Measurements from ENCODE around the gene PLXNC1.

The PLXNC1 gene

DNA sequence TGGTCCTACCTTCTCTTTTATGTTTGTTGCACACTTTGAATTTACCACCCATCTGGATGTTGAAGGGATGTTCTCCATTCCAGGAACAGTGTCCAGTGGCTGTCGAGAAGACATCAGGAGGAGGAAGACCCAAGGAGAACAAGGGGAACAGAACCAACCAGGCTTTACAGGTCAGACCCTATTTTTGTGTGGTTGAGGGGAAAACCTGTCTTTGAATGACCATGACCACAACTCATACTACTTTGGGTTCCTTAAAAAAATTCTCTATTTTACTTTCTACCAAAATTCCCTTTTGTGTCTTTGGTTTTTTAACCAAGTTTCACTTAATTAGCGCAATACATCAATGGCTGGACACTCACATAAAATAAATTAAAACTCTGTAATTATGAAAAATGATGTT is 78.7 kb downstream of the PLXNC1 start:
- in situ Hi-C loops (cut with HindIII; ENCODE audit: low sequenced_read_pairs) = no loop called here

DNA sequence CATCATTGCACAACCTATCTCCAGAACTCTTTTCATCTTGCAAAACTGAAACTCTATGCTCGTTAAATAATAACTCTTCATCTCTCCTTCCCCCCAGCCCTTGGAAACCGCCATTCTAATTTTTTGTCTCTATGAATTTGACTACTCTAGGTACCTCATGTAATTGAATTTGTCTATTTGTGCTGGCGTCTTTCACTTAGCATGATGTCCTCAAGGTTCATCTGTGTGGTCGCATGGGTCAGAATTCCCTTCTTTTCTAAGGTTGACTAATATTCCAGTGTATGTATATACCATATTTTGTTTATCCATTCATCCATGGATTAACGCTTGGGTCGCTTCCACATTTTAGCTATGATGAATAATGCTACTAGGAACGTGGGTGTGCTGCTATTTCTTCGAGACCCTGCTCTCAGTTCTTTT is 80.1 kb downstream of the PLXNC1 start:
- in situ Hi-C loops (cut with HindIII; ENCODE audit: low sequenced_read_pairs) = no loop called here

DNA sequence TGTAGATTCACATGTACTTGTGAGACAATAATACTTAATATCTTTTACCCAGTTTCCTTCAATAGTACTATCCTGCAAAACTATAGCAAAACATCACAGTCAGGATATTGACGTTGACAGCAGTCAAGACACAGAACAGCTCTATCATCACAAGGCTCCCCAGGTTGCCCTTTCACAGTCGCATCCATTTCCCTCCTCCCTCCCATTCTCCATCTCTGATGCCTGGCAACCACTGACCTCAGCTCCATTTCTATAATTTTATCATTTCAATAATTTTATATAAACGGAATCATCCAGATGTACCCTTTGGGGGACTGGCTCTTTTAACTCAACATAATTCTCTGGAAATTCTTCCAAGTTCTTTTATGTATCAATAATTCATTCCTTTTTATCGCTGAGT is 81.5 kb downstream of the PLXNC1 start:
- in situ Hi-C loops (cut with HindIII; ENCODE audit: low sequenced_read_pairs) = no loop called here

DNA sequence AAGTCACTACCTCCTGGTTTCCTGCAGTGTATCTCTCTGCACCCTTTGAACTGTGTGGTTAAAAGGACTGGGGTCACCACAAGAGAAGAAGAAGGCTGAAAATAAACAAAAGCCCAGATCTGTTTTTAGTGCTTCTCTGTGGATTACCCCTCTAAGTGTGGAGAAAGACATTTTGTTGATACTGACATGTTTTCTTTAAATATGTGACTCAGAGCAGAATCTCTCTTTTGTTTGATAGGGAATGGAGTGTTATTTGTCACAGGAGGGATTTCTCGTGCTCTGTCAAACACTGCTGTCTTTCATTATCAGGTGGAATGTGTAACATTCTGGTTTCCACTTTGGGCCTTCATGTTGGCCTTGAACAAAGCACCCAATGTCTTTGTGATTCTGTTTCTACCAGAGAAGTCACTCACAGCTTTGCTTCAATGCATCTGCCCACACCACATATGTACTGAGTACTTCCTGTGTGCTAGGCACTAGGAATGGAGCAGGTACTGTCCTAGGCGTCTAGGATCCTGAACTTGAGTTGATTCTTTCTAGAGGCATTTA is 82.1 kb downstream of the PLXNC1 start:
- in situ Hi-C loops (cut with HindIII; ENCODE audit: low sequenced_read_pairs) = no loop called here

DNA sequence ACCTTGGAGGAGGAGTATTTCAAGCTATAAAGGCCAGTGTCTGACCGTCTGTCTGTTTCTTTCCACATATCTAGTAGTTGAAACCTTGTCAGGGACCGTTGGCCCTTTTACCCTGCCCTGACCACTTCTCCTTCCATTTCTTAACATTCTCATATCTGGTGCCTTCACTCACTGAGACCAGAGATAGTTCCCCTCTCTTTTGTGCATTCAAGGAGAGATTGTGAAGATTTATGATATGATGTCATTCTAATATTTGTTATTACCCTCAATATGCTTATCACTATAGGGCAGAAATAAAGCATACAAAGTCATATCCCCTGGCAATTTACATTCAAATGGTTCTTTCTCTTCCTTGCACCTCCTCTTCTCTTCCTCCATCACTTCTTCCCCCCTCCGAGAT is 83.3 kb downstream of the PLXNC1 start:
- in situ Hi-C loops (cut with HindIII; ENCODE audit: low sequenced_read_pairs) = no loop called here

DNA sequence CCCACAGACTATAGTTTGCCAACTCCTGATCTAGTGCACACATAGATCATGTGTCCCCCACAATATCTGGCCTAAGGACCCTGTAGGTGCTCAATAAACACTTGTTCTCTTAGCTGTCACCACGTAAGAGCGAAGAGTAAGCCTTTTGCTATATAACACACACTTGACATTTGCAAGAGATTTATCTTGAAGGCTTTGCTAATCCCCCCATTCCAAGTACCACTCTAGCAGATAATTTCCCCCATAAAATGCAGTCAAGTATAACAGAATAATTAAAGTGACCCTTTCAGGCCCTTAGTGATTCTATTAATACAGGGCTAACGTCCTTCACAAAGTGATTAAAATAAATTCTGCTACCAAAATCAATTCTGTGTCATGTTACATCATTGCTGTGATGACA is 87.5 kb downstream of the PLXNC1 start:
- in situ Hi-C loops (cut with HindIII; ENCODE audit: low sequenced_read_pairs) = no loop called here

DNA sequence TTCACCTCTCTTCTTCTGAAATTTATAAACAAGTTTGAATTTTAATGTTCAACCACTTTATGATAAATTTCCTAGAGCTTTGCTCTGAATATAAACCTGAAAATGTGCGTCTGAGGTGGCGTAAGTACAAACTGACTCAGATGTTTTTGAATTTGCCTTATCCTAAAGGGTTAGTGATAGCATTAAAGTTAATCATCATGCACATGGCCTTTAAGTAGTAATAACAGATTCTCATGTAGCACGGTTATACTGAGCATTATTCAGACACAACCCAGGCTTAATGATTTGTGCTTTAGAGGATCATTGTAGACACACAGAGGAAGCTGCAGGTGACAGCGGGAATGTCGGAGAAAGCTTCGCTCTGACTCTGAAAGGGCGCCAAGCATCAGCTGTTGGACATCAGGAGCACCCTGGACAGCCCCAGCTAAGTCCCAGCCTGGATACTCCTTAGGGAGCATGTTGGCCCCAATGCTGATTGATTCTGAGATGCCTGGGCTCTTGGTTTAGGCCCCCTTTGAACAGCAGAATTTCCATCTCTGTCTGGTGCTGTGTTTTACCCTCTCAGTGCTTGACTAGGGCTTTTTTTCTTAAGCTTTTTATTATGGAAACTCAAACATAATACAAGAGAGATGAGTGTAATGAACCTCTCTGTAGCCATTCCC is 91.1 kb downstream of the PLXNC1 start:
- in situ Hi-C loops (cut with HindIII; ENCODE audit: low sequenced_read_pairs) = no loop called here

DNA sequence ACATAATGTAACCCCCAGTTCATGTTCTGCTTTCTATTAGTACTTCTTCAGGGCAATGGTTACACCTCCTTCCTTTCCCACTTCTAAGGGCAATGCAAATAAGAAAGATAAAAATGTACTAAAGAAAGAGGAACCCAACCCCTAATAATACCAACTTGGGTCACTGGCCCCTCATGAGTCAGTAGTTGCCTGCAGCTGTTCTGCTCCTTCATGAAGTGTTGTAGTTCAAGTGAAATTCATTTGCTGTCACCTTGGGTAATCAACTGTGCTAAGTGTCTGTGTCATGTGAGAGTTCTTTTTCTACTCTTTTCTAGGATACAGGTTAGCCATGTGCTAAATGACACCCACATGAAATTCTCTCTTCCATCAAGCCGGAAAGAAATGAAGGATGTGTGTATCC is 91.8 kb downstream of the PLXNC1 start:
- in situ Hi-C loops (cut with HindIII; ENCODE audit: low sequenced_read_pairs) = no loop called here

DNA sequence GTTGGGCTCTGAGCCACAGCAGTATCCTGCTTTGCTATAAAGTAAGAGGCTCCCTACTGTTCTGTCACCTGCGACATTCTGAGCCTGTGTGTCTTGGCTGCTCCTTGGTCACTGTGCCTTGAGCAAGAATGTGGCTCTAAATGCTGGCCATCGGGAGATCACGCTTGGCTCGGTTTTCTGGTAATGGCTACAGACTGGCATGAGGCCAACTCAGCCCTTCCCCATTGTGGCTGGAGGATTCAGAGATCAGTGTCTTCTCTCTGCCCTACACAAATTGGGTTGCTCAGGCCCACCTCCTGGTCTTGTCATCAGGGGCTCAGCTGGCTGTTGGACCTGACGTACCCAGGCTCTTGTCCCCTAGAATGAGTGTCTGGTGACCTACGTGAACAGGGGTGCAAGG is 94.5 kb downstream of the PLXNC1 start:
- in situ Hi-C loops (cut with HindIII; ENCODE audit: low sequenced_read_pairs) = no loop called here

DNA sequence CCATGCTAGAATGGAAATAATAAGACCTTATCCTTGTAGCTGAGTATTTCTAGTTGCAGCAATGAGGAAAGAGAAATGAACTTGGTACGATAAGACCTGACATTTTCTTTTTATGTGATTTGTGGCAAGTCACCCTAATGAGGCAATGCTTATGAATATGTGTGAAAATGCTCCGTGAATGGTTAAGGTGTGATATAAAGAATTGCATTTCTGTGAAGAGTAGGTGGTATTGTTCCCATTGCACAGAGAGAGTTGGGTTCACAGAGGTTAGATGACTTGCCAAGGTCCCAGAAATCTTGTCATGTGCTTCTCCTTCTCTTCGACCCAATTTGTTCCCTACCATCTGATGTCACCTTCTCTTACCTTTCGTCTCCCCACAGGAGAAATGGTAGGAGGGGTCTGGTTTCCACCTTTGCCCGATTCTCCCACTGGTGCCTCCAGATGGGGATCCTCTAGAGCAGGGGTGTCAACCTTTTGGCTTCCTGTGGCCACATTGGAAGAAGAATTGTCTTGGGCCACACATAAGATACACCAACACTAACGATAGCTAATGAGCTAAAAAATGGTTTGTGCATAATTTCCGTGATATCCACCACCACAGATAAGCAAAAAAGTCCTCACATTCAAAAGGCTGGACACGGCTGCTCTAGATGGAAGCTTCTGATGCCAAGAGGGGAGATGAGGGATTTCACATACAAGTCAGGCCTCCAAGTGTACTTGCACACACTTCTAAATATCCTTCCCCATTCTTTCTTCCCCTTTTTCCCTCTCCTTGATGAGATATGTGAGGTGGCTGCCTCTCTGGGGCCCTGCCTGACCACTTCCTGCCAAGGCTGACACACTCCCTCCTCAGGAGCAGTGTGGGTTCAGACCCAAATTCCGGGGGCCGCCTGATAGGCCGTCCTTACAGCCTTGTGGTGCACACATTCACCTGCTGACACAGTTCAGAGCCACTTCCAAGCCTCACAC is 96.1 kb downstream of the PLXNC1 start:
- in situ Hi-C loops (cut with HindIII; ENCODE audit: low sequenced_read_pairs) = no loop called here

DNA sequence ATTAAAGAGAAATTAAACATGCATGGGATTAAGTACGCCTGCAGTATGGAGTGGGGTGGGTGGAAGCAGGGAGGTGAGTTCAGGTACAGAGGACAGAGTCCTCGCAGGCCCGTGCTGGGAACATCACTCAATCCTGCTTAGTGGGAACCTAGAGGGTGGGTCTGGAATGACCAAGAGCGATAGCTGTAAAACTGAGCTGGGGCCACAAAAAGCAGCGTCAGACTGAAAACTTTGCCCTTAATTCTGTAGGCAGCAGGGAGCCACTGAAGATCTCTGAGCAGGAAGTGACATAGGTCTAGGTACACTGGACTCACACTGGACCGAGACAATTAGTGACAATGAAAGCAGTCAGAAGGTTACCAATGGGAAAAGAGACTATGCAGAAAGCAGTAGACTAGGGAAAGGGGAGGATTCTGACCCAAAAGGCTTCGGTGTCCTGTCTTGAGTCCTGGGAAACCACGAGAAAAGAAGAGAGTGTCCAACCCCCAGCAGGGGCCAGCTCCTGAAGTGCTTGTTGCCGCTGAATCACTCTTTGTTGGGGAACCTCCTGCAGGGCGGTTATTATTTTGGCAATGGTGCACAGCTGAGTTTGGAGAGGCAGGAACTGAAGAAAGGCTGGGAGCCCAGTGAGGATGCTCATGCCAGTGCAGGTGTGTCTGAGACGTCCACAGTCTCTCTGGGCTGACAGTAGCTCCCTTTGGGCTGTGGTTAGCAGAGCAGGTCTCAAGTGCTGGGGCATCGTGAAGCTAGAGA is 97.4 kb downstream of the PLXNC1 start:
- in situ Hi-C loops (cut with HindIII; ENCODE audit: low sequenced_read_pairs) = no loop called here

DNA sequence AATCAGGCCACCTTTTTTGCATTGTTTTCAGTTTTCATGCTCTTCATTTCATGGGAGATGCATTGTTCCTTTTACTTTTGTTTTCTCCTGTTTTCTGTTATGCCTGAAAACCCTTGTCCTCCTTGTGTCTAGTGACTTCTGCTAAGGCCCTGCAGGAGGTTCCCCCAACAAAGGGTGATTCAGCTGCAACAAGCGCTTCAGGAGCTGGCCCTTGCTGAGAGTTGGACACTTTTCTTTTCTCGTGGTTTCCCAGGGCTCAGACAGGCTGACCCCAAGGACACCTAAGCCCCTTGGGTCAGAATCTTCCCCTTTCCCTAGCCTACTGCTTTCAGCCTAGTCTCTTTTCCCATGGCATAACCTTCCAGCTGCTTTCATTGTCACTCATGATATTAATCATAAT is 98.9 kb downstream of the PLXNC1 start:
- in situ Hi-C loops (cut with HindIII; ENCODE audit: low sequenced_read_pairs) = no loop called here

DNA sequence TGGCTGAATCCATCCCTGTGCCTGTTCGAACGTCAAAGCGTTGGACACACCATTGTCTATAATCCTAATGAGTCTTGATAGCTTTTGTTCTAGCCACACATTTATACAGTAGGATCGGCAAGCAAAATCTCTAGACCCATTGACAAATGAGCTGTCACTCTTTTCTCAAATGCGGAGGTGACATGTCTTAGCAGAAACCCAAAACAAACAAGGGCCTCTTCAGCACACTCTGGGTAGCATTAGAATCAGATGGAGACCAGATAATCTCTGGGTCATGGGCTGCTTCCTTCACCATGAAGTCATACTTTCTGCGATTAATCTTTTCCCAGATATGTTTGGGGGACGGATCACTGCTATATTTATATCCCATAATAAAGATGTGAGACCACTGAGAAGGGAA is 100.2 kb downstream of the PLXNC1 start:
- in situ Hi-C loops (cut with HindIII; ENCODE audit: low sequenced_read_pairs) = no loop called here

DNA sequence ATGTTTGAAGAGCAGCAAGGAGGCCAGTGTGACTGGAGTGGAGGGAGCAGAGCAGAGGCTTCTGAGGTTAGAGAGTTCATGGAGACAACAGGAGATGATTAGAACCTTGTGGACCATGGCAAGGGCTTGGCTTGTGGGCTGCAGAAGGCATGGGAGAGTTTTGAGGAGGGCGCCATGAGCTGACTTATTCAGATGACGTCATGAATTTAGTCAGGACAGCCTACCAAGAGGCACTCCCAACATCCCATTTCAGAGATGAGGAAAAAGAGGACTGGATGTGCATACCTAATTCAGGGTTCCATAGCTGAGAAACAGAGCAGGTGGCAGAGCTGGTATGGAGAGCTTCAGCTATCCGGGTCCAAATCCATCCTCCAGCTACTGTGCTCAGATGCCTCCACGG is 101.8 kb downstream of the PLXNC1 start:
- in situ Hi-C loops (cut with HindIII; ENCODE audit: low sequenced_read_pairs) = no loop called here

DNA sequence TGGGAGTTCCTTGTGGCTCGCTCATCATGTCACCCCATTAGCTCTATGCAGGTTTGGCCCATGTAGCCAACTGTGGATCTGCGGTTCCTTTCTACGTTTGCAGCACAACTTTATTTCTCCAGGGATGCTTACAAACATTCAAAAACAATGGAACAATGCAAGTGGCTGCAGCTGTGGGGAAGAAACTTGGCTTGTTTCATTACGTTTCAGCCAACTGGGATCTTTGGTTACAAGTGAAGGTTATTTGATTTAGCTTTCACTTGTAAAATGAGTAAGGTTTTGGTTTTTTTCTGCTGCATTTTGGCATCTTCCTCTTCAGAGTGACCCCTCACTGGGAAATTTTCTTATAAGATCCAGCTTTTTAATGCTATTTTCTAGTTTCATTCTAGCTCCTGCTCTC is 105.9 kb downstream of the PLXNC1 start:
- in situ Hi-C loops (cut with HindIII; ENCODE audit: low sequenced_read_pairs) = no loop called here

DNA sequence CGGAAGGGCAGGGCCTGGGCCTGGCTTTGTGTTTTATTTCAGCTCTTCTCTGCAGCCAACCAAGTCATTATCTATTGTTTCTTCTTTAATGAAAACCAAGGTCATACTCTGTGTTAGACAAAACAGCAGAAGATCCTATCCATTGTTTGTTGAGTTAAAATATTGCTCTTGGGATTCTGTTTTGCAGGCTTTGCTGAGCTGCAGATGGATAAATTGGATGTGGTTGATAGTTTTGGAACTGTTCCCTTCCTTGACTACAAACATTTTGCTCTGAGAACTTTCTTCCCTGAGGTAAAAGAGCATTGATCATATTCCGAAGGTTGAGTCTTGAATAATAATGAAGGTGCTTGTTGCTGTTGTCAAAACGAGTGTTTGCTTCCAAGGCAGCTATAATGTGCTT is 106.6 kb downstream of the PLXNC1 start:
- in situ Hi-C loops (cut with HindIII; ENCODE audit: low sequenced_read_pairs) = no loop called here

DNA sequence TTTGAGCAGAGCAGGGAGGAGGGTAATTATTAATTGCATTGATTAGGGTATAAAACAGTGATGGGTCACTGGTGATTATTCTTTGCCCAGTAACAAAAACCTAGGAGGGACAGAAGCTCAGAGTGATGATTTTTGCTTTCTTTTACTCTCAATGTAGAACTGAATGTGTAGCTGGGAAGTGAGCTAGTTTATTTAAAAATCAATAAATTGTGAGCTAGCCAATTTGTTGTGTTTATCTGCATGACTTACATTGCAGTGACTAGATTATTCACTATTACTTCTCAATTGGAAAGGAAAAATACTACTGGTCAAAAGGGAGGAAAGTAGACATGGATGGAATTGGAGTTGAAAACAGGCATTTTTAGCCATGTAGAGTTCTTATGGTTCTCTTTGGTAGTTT is 107.1 kb downstream of the PLXNC1 start:
- in situ Hi-C loops (cut with HindIII; ENCODE audit: low sequenced_read_pairs) = no loop called here

DNA sequence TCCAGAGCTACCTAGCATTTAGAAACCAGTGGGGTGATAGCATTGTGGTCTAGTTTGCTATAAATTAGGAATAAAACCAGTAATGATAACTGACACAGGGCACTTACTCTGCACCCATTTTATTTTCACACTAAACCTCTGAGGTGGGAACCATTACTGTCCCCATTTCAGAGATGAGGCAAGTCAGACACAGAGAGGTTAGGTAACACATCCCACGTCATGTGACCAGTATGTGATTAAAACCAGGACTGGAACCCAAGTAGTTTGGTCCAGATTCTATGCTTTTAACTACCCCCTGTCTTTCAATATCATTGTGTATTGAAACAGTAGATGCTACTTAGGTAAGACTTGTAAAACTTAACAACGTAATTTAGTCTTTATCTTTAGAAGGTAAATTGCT is 110.2 kb downstream of the PLXNC1 start:
- in situ Hi-C loops (cut with HindIII; ENCODE audit: low sequenced_read_pairs) = no loop called here

DNA sequence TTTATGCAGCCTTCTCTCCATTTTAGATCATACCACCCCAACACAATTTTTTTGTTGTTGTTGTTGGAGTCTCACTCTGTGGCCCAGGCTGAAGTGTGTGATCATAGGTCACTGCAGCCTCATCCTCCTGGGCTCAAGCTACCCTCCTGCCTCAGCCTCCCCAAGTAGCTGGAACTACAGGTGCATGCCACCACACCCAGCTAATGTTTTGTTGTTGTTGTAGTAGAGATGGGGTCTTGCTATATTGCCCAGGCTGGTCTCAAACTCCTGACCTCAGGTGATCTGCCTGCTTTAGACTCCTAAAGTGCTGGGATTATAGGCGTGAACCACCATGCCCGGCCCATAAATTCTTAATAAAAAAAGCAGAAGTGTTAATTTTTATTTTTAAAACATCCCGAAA is 111.6 kb downstream of the PLXNC1 start:
- in situ Hi-C loops (cut with HindIII; ENCODE audit: low sequenced_read_pairs) = no loop called here

DNA sequence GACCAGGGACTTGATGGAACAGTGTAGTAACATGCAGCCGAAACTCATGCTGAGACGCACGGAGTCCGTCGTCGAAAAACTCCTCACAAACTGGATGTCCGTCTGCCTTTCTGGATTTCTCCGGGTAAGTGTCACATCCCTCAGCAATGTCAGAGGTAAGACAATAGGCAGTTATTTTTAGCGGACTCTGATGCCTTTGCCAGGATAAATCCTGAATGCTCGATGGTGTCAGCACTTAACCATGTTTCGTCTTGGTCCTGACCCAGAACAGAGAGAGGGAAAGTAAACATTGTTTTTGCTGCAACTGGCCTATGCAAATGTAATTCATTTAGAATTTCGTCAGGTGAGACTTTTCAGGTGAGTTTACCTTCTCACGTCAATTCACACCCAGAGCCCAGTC is 112.3 kb downstream of the PLXNC1 start:
- in situ Hi-C loops (cut with HindIII; ENCODE audit: low sequenced_read_pairs) = no loop called here

DNA sequence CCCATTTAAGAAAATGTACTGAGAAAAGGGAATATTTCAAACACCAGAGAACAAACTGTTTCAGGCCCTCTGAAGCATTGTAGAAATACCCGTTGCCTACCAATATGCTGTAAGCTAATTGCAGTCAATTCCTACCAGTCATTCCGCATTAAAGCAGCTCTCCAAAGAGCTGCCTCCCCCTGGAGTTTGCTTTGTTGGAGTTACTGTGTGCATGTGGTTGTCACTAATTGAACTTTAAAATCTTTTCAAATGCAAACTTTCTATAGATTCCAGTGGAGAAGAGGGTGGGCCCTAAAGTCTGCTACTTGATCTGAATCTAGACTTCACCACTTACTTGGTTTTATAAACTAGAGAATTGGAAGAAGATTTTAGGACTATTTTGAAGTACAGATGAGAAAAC is 112.7 kb downstream of the PLXNC1 start:
- in situ Hi-C loops (cut with HindIII; ENCODE audit: low sequenced_read_pairs) = no loop called here
